ENCODE measurements around the gene PEX12. TPM values are rescaled to one million over a fixed set of nuclear protein-coding genes. Genes with fewer than 3 reads are reported as not detected.
"Not testable (repeated sequence)": the region's sequence is repeated elsewhere in the genome, so short reads cannot be mapped to it uniquely, and the experiment has no call there.

The PEX12 gene
- total RNA-seq, 2 donors from 2014 or later, result 4.0 to 4.8 TPM

GRCh38 chr17:35566968-35567367, 11.4 kb downstream of the PEX12 start:
- no peak for DNase-seq

GRCh38 chr17:35563181-35563580, 15.2 kb downstream of the PEX12 start:
- H3K9me3 Mint-ChIP-seq; H3K27ac ChIP-seq (ENCODE audit: low read depth, low read length); H3K36me3 Mint-ChIP-seq (ENCODE audit: low read depth); H3K4me3 Mint-ChIP-seq; DNase-seq; H3K4me1 Mint-ChIP-seq; H3K4me3 ChIP-seq (ENCODE audit: low read length); H3K4me1 ChIP-seq (ENCODE audit: control insufficient read depth, insufficient read depth, low read length); H3K9me3 ChIP-seq (ENCODE audit: control insufficient read depth, low read length); H3K9ac ChIP-seq (ENCODE audit: extremely low read depth, low read length, poor library complexity, severe bottlenecking); H3K36me3 ChIP-seq (ENCODE audit: control insufficient read depth, insufficient read depth, low read length); H3K27ac Mint-ChIP-seq: not testable (repeated sequence)
- 80 to 89% methylated on average over 8 to 16 of the region's 16 CpGs for WGBS, 2 experiments (ENCODE audit: insufficient coverage in 1 of 2, insufficient read length in 1 of 2)
- H3K27me3 Mint-ChIP-seq (ENCODE audit: insufficient read depth), result peaks cover 54% of the 10 kb centered on the region
- H3K27me3 ChIP-seq (ENCODE audit: control insufficient read depth, insufficient read depth, low read length, poor library complexity, severe bottlenecking), result peaks cover 54% of the 10 kb centered on the region

More at GRCh38 chr17:35566968-35567367, 11.4 kb downstream of the PEX12 start:
- H3K4me1 Mint-ChIP-seq, result peaks cover 13% of the 10 kb centered on the region
- H3K4me3 Mint-ChIP-seq, result peak overlapping the region; percentile 92
- no peaks in the 10 kb centered on the region for H3K9me3 ChIP-seq (ENCODE audit: control insufficient read depth, low read length)
- no peak for TF ChIP-seq CTCF (conservative IDR thresholded peaks at IDR 0.05)
- H3K27me3 ChIP-seq (ENCODE audit: control insufficient read depth, insufficient read depth, low read length, poor library complexity, severe bottlenecking), result peaks cover 44% of the 10 kb centered on the region
- no peak overlapping the region for H3K27ac ChIP-seq (ENCODE audit: low read depth, low read length)
- no peaks in the 10 kb centered on the region for H3K4me1 ChIP-seq (ENCODE audit: control insufficient read depth, insufficient read depth, low read length)
- peaks cover 1% of the 10 kb centered on the region for H3K36me3 Mint-ChIP-seq (ENCODE audit: low read depth)
- peaks cover 4% of the 10 kb centered on the region for H3K36me3 ChIP-seq (ENCODE audit: control insufficient read depth, insufficient read depth, low read length)
- H3K27me3 Mint-ChIP-seq (ENCODE audit: insufficient read depth), result peaks cover 42% of the 10 kb centered on the region
- H3K27ac Mint-ChIP-seq, result peak overlapping the region; percentile 7
- H3K9ac ChIP-seq (ENCODE audit: extremely low read depth, low read length, poor library complexity, severe bottlenecking), result no peak overlapping the region
- H3K4me3 ChIP-seq (ENCODE audit: low read length), result peak overlapping the region; percentile 97
- H3K9me3 Mint-ChIP-seq, result no peaks in the 10 kb centered on the region
- WGBS, 2 experiments (ENCODE audit: insufficient coverage in 1 of 2, insufficient read length in 1 of 2), result 73 to 81% methylated on average over 11 of the region's 11 CpGs

GRCh38 chr17:35560703-35561102, 17.7 kb downstream of the PEX12 start, which contains the start of gene SLFN14:
Gene SLFN14 (minus strand): TSS chr17:35560819. CDS start chr17:35558062, 2,757 bp downstream.
- Mint-ChIP-seq H3K27ac (no peak within 1 kb of the TSS), H3K4me3 (no peak within 1 kb of the TSS), H3K4me1 (no peaks in the 10 kb centered on the region), H3K9me3 (no peaks in the 10 kb centered on the region), H3K36me3 (ENCODE audit: low read depth) (no peaks in the 10 kb centered on the region), H3K27me3 (ENCODE audit: insufficient read depth) (peaks cover 43% of the 10 kb centered on the region)
- no peak for DNase-seq
- H3K4me1 ChIP-seq (ENCODE audit: control insufficient read depth, insufficient read depth, low read length), result no peaks in the 10 kb centered on the region
- H3K27me3 ChIP-seq (ENCODE audit: control insufficient read depth, insufficient read depth, low read length, poor library complexity, severe bottlenecking), result peaks cover 40% of the 10 kb centered on the region
- H3K9me3 ChIP-seq (ENCODE audit: control insufficient read depth, low read length), result no peaks in the 10 kb centered on the region
- no peak within 1 kb of the TSS for H3K4me3 ChIP-seq (ENCODE audit: low read length)
- no peaks in the 10 kb centered on the region for H3K36me3 ChIP-seq (ENCODE audit: control insufficient read depth, insufficient read depth, low read length)
- 93% methylated on average over 3 of the region's 3 CpGs; no CpG with 5 or more reads in 1 of the 2 experiments for WGBS, 2 experiments (ENCODE audit: insufficient coverage in 1 of 2, insufficient read length in 1 of 2)
- H3K9ac ChIP-seq (ENCODE audit: extremely low read depth, low read length, poor library complexity, severe bottlenecking), result no peak within 1 kb of the TSS
- no peak for TF ChIP-seq CTCF (conservative IDR thresholded peaks at IDR 0.05)
- H3K27ac ChIP-seq (ENCODE audit: low read depth, low read length), result no peak within 1 kb of the TSS
